ENCODE results near the gene FOXC2. TPM values are rescaled to one million over a fixed set of nuclear protein-coding genes. Genes with fewer than 3 reads are reported as not detected.
A peak's percentile ranks its signal among the peaks of the same experiment; 100 is the strongest.

FOXC2 gene
- total RNA-seq, 1 donor from 2014 or later = 1.4 TPM

DNA sequence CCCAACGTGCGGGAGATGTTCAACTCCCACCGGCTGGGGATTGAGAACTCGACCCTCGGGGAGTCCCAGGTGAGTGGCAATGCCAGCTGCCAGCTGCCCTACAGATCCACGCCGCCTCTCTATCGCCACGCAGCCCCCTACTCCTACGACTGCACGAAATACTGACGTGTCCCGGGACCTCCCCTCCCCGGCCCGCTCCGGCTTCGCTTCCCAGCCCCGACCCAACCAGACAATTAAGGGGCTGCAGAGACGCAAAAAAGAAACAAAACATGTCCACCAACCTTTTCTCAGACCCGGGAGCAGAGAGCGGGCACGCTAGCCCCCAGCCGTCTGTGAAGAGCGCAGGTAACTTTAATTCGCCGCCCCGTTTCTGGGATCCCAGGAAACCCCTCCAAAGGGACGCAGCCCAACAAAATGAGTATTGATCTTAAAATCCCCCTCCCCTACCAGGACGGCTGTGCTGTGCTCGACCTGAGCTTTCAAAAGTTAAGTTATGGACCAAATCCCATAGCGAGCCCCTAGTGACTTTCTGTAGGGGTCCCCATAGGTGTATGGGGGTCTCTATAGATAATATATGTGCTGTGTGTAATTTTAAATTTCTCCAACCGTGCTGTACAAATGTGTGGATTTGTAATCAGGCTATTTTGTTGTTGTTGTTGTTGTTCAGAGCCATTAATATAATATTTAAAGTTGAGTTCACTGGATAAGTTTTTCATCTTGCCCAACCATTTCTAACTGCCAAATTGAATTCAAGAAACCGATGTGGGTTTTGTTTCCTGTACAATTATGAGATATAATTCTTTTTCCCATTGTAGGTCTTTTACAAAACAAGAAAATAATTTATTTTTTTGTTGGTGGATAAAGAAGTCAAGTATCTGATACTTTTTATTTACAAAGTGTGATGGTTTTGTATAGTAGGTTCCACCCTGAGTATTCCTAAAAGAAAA lies 2.3 kb downstream of the FOXC2 start:
- intact Hi-C loops (cut with DNase I) = no loop called here
- ATAC-seq (ENCODE audit: poor library complexity) = no peak
- DNase-seq = no peak

DNA sequence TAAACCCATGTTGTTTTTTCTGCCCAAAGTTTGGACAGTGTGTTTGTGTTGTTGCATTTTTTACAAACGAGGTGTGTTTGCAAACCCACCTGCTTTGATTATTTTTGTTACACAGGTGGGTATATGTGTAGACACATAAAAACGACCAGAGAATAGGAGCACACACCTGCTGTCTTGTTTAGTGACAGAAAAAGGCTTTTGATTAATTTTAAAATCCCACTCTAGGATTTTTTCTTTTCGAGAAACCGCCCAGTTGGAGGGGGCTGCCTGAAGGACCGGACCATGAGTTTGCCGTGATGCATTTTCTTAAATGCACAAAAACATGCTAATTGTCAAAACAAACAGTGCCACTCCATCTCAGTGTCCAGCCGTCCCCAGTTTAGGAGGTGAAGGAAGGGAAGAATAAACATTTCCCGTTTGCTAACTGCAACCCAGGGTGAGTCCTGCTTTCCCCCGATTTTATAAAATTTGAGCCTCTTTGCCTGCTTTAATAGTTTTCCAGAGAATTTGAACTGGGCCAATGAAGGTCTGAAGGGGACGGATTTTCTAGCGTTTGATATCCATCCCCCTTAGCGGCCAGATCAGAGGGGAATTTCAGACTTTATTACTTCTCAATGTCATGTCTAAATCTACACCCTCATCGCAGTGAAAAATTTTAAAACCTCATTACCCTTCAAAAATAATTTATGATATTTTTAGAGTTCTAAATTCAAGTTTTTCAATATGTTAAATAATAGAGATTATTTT lies 3.2 kb downstream of the FOXC2 start:
- DNase-seq (no peak), ATAC-seq (ENCODE audit: poor library complexity) (no peak)
- intact Hi-C loops (cut with DNase I) = loop anchor here (10.0 kb wide), 2 partner anchors 195 to 265 kb away; no protein-coding TSS in a partner anchor

DNA sequence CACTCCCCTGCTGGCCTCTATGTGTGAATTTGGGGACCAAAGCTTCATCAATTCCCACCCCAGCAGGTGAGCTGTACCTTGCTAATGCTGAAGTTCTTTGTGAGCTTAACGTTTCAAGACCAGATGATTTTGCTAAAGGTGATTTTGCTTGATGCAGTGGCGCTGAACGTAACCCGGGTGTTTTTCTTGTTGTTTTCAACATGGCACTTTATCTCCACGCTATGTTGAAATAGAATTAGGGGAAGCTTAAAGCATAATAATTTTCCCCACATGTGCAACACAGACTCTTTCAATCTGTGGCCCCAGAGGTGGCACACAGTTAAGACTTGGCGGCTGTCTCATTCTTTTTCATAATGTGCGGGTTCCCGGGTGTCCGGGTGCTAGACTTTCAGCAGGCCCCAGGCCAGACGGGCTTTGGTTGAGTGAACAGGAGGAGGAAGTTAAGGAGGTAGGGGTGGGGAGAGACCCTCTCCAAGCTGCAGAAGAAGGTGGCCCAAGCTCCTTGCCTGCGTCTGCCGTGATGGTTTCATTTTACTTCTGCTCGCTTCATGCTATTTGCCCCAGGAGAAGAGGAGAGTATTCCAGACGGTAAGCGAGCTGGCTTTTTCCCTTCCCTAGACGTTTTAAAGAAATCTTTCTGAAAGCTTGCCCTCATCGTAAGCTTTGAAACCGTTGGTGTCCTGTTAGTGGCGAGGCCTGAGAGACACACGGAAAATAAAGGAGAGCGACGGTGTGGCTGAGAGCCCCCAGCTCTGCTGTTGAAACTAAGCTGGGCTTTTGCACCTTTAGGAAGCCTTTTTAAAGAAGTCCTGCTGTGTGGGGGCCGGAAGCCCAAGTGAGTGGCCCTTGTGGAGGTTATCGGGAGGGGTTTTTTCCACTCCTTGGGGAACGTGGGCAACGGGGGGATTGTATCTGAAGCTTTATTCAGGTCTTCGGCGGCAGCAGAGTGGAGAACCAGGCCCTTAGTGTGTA lies 4.2 kb downstream of the FOXC2 start:
- DNase-seq = no peak
- intact Hi-C loops (cut with DNase I) = loop anchor here (10.0 kb wide), 2 partner anchors 194 to 264 kb away; no protein-coding TSS in a partner anchor
- no peak for ATAC-seq (ENCODE audit: poor library complexity)

DNA sequence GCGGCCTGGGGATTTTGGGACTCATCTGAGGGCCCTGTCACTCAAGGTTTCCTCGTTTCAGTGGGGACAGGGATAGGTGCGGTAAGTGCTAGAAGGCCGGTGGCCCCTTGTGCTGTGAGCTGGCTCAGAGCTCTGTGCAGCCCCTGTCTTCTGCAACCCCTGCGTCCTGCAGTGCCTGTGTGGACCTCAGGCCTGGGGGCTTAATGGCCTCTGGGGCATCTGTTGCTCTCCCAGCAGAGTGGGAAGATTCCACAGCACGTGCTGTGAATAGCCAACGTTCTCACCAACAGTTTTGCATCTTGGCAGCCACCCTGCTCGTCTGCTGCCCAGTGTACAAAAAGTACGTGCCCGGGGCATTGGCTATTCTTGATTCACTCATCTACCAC lies 4.9 kb downstream of the FOXC2 start:
- intact Hi-C loops (cut with DNase I) = loop anchor here (10.0 kb wide), 2 partner anchors 193 to 263 kb away; no protein-coding TSS in a partner anchor
- DNase-seq (no peak), ATAC-seq (ENCODE audit: poor library complexity) (no peak)

DNA sequence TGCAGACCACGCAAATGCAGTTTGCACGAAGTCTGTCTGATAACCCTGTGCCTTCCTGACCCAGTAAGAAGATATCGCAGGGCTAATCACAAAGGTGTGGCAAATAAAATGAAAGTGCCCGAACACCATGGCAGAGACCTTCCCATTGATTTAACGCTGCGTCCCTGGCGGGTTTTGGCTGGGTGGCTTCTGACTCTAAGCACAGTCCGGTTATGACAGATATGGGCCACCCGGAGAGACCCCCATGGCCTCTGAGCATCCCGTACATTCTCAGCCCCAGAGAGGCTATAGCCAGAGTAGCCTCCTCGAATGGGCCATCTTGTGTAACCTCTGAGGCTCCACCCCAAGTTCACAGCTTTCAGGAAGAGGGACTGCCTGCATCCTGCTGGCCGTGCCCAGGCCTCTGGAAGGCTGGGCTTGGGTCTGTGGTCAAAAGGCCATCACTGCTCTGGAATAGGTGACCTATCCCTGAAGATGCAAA lies 5.5 kb downstream of the FOXC2 start:
- DNase-seq = no peak
- no peak for ATAC-seq (ENCODE audit: poor library complexity)
- intact Hi-C loops (cut with DNase I) = loop anchor here (10.0 kb wide), 2 partner anchors 193 to 263 kb away; no protein-coding TSS in a partner anchor

DNA sequence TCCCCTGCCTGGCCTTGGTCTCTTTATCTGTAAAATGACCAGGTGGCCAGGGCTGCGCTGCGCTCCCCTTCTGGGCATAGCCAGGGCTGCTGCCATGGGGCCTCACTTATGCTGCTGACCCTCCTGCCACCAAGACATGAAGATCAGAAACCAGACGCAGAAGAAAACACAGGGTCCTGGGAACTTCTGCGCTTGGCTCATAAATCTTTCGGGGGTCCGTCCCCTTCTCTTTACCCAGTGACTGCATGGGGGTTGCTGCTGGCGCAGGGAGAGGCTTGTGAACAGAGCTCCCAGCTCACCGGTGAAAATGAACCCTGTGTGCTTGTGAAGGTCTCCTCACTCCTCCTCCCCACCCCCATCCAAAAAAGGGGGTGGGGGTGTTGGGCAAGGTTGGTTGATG lies 6.0 kb downstream of the FOXC2 start:
- intact Hi-C loops (cut with DNase I) = loop anchor here (10.0 kb wide), 2 partner anchors 192 to 262 kb away; no protein-coding TSS in a partner anchor
- DNase-seq = no peak
- no peak for ATAC-seq (ENCODE audit: poor library complexity)

DNA sequence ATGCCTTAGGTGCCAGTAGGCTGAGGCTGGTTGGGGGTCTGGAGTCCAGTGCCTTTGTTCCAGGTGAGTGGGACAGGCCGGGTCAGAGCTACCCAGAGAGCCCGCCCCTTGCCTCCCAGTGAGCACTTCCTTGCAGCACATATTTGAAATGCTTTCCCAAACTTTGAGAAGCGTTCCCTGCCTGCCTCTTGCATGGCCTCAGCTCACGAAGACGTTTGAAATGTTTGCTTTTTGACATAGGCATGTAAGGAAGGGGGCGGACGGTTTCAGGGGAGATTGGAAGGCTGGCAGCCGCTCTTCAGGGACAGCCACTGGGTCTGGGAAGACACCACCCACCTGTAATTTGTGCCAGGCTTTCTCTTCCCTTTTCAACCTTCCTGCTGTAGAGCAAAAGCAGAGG lies 6.6 kb downstream of the FOXC2 start:
- DNase-seq (no peak), ATAC-seq (ENCODE audit: poor library complexity) (no peak)
- intact Hi-C loops (cut with DNase I) = loop anchor here (10.0 kb wide), 2 partner anchors 192 to 262 kb away; no protein-coding TSS in a partner anchor

DNA sequence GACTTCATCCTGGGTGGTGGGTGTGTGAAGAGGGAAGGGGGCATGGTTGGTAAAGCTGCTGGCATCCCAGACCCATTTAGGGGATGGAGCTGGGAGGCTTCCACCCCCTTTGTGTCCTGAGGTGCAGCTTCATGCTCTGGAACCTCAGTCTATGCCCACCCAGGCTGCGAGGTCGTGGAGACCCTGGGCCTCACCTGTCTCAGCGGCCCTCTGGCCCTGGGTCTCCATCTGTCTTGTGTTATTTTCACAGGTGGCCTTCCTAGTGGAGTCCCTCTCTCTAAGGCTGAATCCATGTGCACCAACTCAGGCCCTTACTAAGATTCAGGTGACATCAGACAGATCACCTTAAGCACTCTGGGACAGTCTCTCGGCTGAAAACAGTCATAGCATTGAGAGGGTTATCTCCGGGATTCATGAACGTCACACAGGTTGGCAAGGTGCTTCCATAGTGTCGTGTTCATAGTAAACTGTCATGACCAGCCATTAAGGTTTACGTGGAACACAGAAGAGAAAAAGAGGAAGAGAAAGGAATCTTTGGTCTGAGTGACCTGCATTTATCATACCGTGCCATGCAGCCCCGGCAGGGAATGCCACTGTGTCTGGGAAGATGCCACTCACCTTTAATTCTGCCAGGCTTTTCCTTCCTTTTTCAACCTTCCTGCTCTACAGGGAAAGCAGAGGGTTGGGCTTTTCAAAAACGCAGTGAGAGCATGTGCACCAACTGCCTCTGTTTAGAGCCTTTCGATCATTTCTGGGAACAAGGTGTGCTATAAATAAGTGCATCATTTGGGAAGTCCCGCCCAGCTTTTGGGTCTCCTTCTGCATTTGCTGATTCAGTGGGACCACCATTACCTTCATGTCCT lies 7.2 kb downstream of the FOXC2 start:
- no peak for DNase-seq
- intact Hi-C loops (cut with DNase I) = loop anchor here (10.0 kb wide), 2 partner anchors 191 to 261 kb away; no protein-coding TSS in a partner anchor
- no peak for ATAC-seq (ENCODE audit: poor library complexity)

DNA sequence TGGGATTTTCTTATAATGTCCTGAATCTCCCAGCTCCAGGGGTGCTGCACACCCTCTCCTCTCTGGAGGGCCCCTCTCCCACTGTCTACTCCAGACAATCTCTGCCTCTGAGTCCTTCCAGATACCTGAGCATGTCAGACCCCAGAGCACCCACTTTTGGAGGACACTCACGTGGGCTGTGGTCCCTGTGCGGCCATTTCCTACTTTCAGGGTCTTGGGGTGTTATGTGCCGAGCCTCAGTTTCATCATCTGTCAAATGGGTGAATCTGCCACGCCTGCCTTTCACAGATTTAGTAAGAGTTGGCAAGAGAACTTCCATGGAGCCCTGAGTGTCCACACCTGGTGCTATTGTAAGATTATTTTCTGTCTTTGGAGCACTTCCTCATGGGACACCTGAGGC lies 8.0 kb downstream of the FOXC2 start:
- ATAC-seq (ENCODE audit: poor library complexity) = no peak
- intact Hi-C loops (cut with DNase I) = loop anchor here (10.0 kb wide), 2 partner anchors 190 to 260 kb away; no protein-coding TSS in a partner anchor
- no peak for DNase-seq

DNA sequence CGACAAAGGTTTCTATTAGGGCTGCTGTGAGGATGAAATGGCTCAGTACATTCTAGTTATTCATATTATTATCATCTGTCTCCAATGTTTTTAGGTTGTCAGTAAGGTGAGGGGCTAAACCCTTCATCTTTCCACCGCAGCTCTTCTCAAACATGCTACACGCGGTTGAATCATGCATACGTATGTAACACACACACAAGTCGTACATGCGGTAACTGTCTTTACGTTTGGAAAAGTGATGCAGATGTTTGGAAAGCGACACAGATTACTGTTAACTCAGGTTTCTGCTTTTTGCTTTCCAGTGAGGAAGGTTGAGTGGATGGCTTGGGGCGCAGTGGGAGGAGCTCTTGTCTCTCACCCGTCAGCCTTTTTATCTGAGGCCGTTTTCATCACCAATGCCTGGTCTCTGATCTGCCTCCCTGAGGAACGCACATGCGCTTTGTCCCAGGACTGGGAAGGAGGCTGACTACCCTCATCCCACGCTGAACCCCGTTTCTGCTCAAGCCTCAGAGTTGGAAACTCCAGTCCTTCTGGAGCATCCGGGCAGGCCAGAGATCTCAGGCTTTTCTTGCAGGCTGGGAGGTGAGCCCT lies 8.6 kb downstream of the FOXC2 start:
- intact Hi-C loops (cut with DNase I) = loop anchor here (10.0 kb wide), 2 partner anchors 190 to 260 kb away; no protein-coding TSS in a partner anchor
- no peak for DNase-seq
- no peak for ATAC-seq (ENCODE audit: poor library complexity)

DNA sequence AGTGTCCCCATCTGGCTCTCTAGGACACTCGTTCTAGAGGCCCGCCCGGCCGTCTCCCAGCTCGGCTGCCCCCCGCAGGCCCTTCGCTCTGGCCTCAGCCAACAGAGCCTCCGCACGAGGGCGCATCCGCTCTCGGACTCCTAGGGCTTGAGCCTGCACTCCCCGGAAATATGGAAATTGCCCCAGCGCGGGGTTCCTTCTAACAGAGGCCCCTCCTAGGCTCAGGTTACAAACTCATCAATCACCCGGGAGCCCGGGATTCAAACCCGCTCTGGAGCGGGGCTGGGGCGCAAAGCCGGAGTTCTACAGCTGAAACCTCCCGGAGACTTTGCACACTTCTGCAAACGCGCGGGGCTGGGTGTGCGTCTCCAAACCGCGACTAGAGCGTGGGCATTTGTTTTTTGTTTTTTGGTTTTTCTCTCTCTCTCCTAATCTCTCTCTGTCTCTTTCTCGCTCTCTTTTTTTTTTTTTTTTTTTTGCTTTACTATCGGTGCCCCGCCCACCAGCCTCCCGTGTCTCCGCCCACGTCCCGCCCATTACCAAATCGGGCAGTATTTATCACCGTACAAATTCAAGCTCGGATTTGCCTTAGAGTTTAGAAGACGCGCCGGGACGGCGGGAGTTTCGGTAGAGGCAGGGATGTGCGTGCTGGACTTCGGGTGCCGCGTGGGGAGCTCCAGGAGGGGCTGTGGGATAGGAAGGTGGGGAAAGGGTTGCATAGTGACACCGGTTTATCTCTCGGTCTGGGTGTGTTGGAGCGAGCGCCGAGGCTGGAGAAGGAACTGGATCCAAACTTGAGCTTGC lies 9.3 kb downstream of the FOXC2 start:
- DNase-seq (peak; percentile 91), ATAC-seq (ENCODE audit: poor library complexity) (peak; percentile 91)
- intact Hi-C loops (cut with DNase I) = loop anchor here (10.0 kb wide), 2 partner anchors 189 to 259 kb away; no protein-coding TSS in a partner anchor

DNA sequence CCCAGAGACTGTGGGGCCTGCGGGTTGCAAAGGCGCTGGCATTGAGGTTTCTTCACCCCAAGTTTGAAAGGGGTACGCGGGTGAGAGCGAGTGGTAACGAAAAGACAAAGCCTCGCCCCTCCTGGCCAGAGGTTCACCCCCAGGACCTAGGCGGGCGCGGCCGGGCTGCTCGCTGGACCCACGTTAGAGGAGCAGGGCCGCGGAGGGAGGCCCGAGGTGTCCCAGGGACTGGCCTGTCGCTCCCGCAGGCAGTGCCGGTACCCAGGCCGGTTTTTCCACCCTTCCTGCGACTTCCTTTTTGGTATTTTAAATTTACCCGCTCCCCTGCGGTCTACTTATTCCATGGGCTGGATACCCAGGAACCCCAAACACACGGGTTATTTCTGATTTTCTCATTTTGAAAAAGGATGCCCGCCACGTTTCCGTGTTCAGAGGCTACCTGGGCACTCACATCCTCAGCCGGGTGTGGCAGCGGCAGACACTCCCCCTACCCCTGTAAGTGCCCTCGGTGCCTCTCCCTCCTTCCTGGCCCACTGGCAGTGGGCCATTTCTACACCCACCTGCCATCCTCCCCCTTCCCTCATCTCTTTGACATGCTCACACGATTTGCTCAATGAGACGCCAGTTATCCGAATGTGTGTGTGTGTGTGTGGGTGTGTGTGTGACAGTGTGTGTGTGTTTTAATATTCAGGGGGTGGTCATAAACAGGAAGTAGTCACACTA lies 10.1 kb downstream of the FOXC2 start:
- intact Hi-C loops (cut with DNase I) = loop anchor here (10.0 kb wide), 2 partner anchors 188 to 258 kb away; no protein-coding TSS in a partner anchor
- no peak for ATAC-seq (ENCODE audit: poor library complexity)
- no peak for DNase-seq

DNA sequence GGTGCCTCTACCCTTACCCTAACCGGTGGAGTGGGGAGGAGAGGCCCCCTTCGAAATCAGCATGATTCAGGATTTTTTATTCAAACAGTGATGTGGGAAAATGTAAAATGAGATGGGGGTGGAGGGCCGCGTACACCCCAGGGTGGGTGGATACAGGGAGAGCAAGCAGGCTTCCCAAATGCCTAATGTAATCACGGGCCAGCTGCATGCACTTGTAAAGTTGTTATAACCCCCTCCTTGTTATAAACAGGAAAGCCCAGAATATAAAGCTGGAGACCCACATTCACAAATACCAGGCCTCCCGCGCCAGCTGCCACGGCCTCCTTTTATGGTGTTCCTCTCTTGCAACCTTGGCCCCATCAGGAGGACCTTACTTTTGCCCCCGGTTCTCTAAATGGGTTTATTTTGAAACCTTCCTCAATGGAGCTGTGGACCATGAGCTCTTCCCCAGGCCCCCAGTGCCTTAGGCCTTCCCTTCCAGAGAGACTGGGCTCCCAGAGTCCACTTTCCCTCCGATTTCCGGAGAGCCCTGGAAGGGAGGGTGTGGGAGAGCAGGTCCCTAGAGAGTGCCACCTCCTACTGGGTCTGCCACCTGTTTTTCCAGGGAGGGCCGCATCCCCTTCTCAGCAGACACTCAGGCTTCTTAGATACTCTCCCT lies 10.8 kb downstream of the FOXC2 start:
- intact Hi-C loops (cut with DNase I) = loop anchor here (10.0 kb wide), 2 partner anchors 187 to 257 kb away; no protein-coding TSS in a partner anchor
- ATAC-seq (ENCODE audit: poor library complexity) (no peak), DNase-seq (no peak)

DNA sequence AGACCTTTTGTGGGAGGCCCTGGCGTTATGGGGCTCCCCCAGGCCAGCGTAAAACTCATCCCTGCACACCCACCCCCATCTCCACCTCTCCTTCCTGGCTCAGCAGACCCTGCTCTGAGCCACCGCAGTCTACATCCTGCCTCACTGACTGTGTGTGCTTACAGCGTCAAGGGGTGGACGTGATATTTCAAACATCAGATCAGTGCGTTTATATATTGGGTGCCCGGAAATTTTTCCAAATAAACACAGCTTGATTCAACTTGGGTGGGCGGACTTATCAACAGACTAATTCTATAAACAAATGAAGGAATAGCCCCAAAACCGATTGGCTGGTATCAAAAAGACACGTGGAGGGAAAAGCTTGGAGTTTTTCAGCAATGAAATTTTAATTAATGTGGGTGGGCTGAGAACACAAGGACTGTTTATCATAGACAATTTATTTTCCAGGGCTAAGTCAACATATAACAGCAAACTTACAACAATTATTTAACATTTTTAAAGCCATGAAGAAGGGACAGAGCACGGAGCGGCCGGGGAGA lies 11.5 kb downstream of the FOXC2 start, which contains the start of gene FOXL1:
FOXL1 (plus strand) TSS at position 489 of the 539 bp plus-strand sequence. CDS start 175 bp downstream, outside the sequence.
- intact Hi-C loops (cut with DNase I) = loop anchor here (10.0 kb wide), 2 partner anchors 187 to 257 kb away; no protein-coding TSS in a partner anchor
- DNase-seq = no peak
- ATAC-seq (ENCODE audit: poor library complexity) = no peak
